ENCODE results near the gene NDST1.

DNA sequence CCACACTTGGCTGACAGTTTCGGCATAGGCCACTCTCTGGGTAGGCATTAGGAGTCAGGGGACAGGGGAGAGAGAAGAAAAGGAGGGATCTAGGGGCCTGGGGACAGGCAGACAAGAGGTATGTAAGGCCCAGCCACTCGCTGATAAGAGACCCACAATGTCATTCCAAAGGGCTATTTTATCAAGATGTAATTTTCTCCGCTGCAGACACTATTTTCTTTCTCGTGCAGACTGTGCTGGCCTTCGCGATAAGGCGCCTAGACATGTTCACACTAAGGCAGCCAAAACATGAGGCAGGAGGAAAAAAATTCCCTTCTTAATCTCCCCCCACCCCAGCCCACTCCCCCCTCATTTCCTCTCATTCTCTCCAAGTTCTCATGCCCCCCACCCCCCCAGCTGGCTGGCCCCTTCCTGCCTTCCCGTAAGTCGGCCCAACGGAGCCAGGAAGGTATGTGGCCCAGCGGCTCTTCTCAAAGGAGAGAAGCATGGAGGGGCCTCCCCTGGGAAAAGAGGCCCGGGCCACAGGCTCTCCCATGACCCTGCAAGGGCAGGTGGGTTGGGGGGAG, 87.6 kb downstream of the NDST1 start:
- TF ChIP-seq POLR2A (IDR thresholded peaks at IDR 0.05): no peak
- TF ChIP-seq, protein P1, sequence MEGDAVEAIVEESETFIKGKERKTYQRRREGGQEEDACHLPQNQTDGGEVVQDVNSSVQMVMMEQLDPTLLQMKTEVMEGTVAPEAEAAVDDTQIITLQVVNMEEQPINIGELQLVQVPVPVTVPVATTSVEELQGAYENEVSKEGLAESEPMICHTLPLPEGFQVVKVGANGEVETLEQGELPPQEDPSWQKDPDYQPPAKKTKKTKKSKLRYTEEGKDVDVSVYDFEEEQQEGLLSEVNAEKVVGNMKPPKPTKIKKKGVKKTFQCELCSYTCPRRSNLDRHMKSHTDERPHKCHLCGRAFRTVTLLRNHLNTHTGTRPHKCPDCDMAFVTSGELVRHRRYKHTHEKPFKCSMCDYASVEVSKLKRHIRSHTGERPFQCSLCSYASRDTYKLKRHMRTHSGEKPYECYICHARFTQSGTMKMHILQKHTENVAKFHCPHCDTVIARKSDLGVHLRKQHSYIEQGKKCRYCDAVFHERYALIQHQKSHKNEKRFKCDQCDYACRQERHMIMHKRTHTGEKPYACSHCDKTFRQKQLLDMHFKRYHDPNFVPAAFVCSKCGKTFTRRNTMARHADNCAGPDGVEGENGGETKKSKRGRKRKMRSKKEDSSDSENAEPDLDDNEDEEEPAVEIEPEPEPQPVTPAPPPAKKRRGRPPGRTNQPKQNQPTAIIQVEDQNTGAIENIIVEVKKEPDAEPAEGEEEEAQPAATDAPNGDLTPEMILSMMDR (IDR thresholded peaks at IDR 0.05): no peak
